H9 (cell line): ENCODE measurements around the gene WDR75. TPM values are rescaled to one million over a fixed set of nuclear protein-coding genes. Genes with fewer than 3 reads are reported as not detected.

Source experiments
- DNase-seq: peaks from one replicate; pipeline ENCODE4 v3.0.0-alpha.2; 2017
- H2AFZ ChIP-seq: one replicate; pipeline ENCODE4 v1.6.1; 2013; ENCODE audit warnings: mild to moderate bottlenecking, low read length, control low read depth, moderate library complexity
- H2AK5ac ChIP-seq: 2 replicates; pipeline ENCODE4 v1.6.1; 2013; ENCODE audit warnings: low read length, control low read depth, mixed read lengths; ENCODE audit not compliant: insufficient read length
- H2BK120ac ChIP-seq: one replicate; pipeline ENCODE4 v1.6.1; 2013; ENCODE audit warnings: low read depth, mild to moderate bottlenecking, low read length, control low read depth, inconsistent platforms; ENCODE audit not compliant: poor library complexity, severe bottlenecking
- H2BK12ac ChIP-seq: 2 replicates; pipeline ENCODE4 v1.6.1; 2013; ENCODE audit warnings: low read length, control low read depth, mixed read lengths, low read depth; ENCODE audit not compliant: insufficient read length
- H2BK15ac ChIP-seq: 2 replicates; pipeline ENCODE4 v1.6.1; 2013; ENCODE audit warnings: low read depth, low read length, control low read depth
- H2BK20ac ChIP-seq: one replicate; pipeline ENCODE4 v1.6.1; 2013; ENCODE audit warnings: low read depth, mild to moderate bottlenecking, low read length, control low read depth, inconsistent platforms; ENCODE audit not compliant: poor library complexity, severe bottlenecking
- H2BK5ac ChIP-seq: 2 replicates; pipeline ENCODE4 v1.6.1; 2013; ENCODE audit warnings: low read length, control low read depth, mixed read lengths; ENCODE audit not compliant: insufficient read length
- H3K14ac ChIP-seq: 2 replicates; pipeline ENCODE4 v1.6.1; 2013; ENCODE audit warnings: low read length, control low read depth; ENCODE audit not compliant: insufficient read depth
- H3K18ac ChIP-seq: 2 replicates; pipeline ENCODE4 v1.6.1; 2013; ENCODE audit warnings: low read depth, mild to moderate bottlenecking, mixed read lengths, low read length, control low read depth; ENCODE audit not compliant: insufficient read length
- H3K23ac ChIP-seq: 2 replicates; pipeline ENCODE4 v1.6.1; 2013; ENCODE audit warnings: low read length, control low read depth, mixed read lengths, low read depth; ENCODE audit not compliant: insufficient read length
- H3K23me2 ChIP-seq: 2 replicates; pipeline ENCODE4 v1.6.1; 2013; ENCODE audit warnings: low read depth, mild to moderate bottlenecking, mixed read lengths, low read length, control low read depth; ENCODE audit not compliant: insufficient read length, poor library complexity, severe bottlenecking
- H3K27ac ChIP-seq: 2 replicates; pipeline ENCODE4 v1.5.1; 2013; ENCODE audit warnings: low read length, control low read depth, mixed read lengths, low read depth; ENCODE audit not compliant: insufficient read length
- H3K27me3 ChIP-seq: 2 replicates; pipeline ENCODE4 v1.6.1; 2013; ENCODE audit warnings: low read length, control low read depth, inconsistent platforms; ENCODE audit not compliant: insufficient read depth
- H3K4ac ChIP-seq: 2 replicates; pipeline ENCODE4 v1.6.1; 2013; ENCODE audit warnings: low read depth, mild to moderate bottlenecking, control low read depth, inconsistent platforms, low read length, moderate library complexity
- H3K4me1 ChIP-seq: 2 replicates; pipeline ENCODE4 v1.6.1; 2013; ENCODE audit warnings: low read length, control low read depth, inconsistent platforms; ENCODE audit not compliant: insufficient read depth
- H3K4me2 ChIP-seq: 2 replicates; pipeline ENCODE4 v1.6.1; 2013; ENCODE audit warnings: low read length, control low read depth, mixed read lengths; ENCODE audit not compliant: insufficient read length, insufficient read depth
- H3K56ac ChIP-seq: 2 replicates; pipeline ENCODE4 v1.6.1; 2013; ENCODE audit warnings: low read depth, mild to moderate bottlenecking, mixed read lengths, low read length, control low read depth; ENCODE audit not compliant: insufficient read length
- H3K79me1 ChIP-seq: 2 replicates; pipeline ENCODE4 v1.6.1; 2013; ENCODE audit warnings: low read depth, mild to moderate bottlenecking, moderate library complexity, low read length, control low read depth, inconsistent platforms; ENCODE audit not compliant: insufficient read depth, poor library complexity, severe bottlenecking
- H3K79me2 ChIP-seq: 2 replicates; pipeline ENCODE4 v1.6.1; 2013; ENCODE audit warnings: low read length, control low read depth, inconsistent platforms; ENCODE audit not compliant: insufficient read depth
- H3K9ac ChIP-seq: 2 replicates; pipeline ENCODE4 v1.6.1; 2013; ENCODE audit warnings: low read length, control low read depth, mixed read lengths; ENCODE audit not compliant: insufficient read length; ENCODE audit errors: extremely low read depth
- H3K9me3 ChIP-seq: one replicate; pipeline ENCODE4 v1.6.1; 2013; ENCODE audit warnings: low read depth, low read length, inconsistent platforms; ENCODE audit not compliant: control insufficient read depth
- H3T11ph ChIP-seq: one replicate; pipeline ENCODE4 v1.6.1; 2013; ENCODE audit warnings: mild to moderate bottlenecking, low read length, control low read depth, inconsistent platforms
- H4K20me1 ChIP-seq: one replicate; pipeline ENCODE4 v1.6.1; 2013; ENCODE audit not compliant: control insufficient read depth, insufficient read length, insufficient read depth
- H4K5ac ChIP-seq: 2 replicates; pipeline ENCODE4 v1.6.1; 2013; ENCODE audit warnings: low read depth, mild to moderate bottlenecking, mixed read lengths, low read length, control low read depth; ENCODE audit not compliant: insufficient read length
- H4K8ac ChIP-seq: replicated peaks from 2 replicates; pipeline ENCODE4 v1.6.1; 2013; ENCODE audit warnings: low read length, control low read depth, mixed read lengths, low read depth; ENCODE audit not compliant: insufficient read length
- H4K91ac ChIP-seq: 2 replicates; pipeline ENCODE4 v1.6.1; 2013; ENCODE audit warnings: low read depth, mild to moderate bottlenecking, moderate library complexity, mixed read lengths, low read length, control low read depth; ENCODE audit not compliant: insufficient read length
- H3K27ac Mint-ChIP-seq, 3 experiments: 2 replicates in 2 of 3; 3 replicates in 1 of 3; pipeline ENCODE4 v1.8.0; 2020 to 2021; ENCODE audit warnings: mixed read lengths in 3 of 3, mild to moderate bottlenecking in 1 of 3, moderate library complexity in 1 of 3
- H3K27me3 Mint-ChIP-seq: 2 replicates; pipeline ENCODE4 v1.8.0; 2021; ENCODE audit warnings: low read depth, mild to moderate bottlenecking, moderate library complexity, mixed read lengths
- H3K36me3 Mint-ChIP-seq, 3 experiments: 2 replicates in 2 of 3; 3 replicates in 1 of 3; pipeline ENCODE4 v1.8.0; 2020 to 2021; ENCODE audit warnings: low read depth in 3 of 3, mixed read lengths in 3 of 3; ENCODE audit not compliant: insufficient read depth in 1 of 3
- H3K4me1 Mint-ChIP-seq, 2 experiments: 2 replicates each; pipeline ENCODE4 v1.8.0; 2020; ENCODE audit warnings: mixed read lengths in 2 of 2
- H3K4me3 Mint-ChIP-seq, 2 experiments: 2 replicates in 1 of 2; 3 replicates in 1 of 2; pipeline ENCODE4 v1.8.0; 2020 to 2021; ENCODE audit warnings: mild to moderate bottlenecking in 2 of 2, mixed read lengths in 2 of 2, moderate library complexity in 1 of 2
- H3K9me3 Mint-ChIP-seq, 2 experiments: 2 replicates in 1 of 2; 3 replicates in 1 of 2; pipeline ENCODE4 v1.8.0; 2020; ENCODE audit warnings: mild to moderate bottlenecking in 2 of 2, mixed read lengths in 2 of 2, moderate library complexity in 1 of 2
- WGBS: extraction: QIAGEN DNeasy Blood & Tissue Kit; methylation state at CpG from one replicate; pipeline ENCODE4 v1.1.7; 2013; ENCODE audit warnings: missing lambda C conversion rate, low lambda C conversion rate, mixed read lengths; ENCODE audit not compliant: insufficient read length; ENCODE audit errors: extremely low coverage; 5-methylcytosine and 5-hydroxymethylcytosine counted together
- total RNA-seq: library from RNA; stranded (reverse); gene quantifications from 2 replicates; pipeline ENCODE4 v1.2.1, GENCODE V29; 2021
- TF ChIP-seq, protein P1 (sequence below): fragments of 200-600 bp; sonication (generic); conservative IDR thresholded peaks from 3 replicates; pipeline ENCODE4 v1.8.0; 2021; ENCODE audit warnings: antibody characterized with exemption, mild to moderate bottlenecking

Gene WDR75
- total RNA-seq, 1 experiment from 2014 or later = 80.6 TPM

DNA sequence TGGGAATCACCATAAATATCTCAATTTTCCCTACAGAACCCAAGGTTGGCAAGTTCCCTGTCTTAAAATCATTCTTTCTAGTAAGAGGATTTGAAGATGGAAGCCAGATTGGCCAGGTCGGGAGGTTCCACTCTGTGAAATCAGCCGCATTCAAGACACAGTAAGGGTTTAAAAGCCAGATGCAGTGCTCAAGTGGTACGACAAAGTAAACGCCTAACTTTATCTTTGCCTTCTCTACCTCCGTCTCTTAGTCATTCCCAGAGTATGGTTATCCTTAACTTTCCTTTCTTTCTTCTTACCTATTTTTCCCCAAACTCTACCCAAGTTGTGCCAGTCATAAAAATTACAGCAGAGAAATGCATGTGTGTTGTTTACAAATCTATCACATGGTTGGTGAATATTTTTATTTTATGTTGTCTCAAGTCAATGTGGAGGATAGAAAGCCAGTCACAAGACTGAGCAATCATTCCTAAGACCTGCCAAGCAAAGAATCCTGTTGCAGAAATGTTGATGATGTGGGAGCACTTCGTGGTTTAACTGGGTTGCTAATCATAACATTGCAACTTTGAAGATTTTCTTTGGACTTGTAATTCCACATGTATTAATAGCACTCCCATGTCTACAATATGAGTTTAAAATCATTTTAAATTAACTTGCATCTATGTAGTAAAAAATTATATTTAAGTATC is 76.7 kb downstream of the WDR75 start:
- TF ChIP-seq, protein P1, sequence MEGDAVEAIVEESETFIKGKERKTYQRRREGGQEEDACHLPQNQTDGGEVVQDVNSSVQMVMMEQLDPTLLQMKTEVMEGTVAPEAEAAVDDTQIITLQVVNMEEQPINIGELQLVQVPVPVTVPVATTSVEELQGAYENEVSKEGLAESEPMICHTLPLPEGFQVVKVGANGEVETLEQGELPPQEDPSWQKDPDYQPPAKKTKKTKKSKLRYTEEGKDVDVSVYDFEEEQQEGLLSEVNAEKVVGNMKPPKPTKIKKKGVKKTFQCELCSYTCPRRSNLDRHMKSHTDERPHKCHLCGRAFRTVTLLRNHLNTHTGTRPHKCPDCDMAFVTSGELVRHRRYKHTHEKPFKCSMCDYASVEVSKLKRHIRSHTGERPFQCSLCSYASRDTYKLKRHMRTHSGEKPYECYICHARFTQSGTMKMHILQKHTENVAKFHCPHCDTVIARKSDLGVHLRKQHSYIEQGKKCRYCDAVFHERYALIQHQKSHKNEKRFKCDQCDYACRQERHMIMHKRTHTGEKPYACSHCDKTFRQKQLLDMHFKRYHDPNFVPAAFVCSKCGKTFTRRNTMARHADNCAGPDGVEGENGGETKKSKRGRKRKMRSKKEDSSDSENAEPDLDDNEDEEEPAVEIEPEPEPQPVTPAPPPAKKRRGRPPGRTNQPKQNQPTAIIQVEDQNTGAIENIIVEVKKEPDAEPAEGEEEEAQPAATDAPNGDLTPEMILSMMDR = no peak
- Mint-ChIP-seq H3K4me1 (peaks cover 0 to 4% of the 10 kb centered on the region in 2 experiments; a peak in 2 of 4 replicates), H3K4me3 (no peak overlapping the region), H3K36me3 (no peaks in the 10 kb centered on the region), H3K9me3 (no peaks in the 10 kb centered on the region), H3K27me3 (peaks cover 4% of the 10 kb centered on the region; the same call in 1 of the 2 replicates), H3K27ac (no peak overlapping the region)
- H4K20me1 ChIP-seq = no peaks in the 10 kb centered on the region
- no peak overlapping the region for H3K14ac ChIP-seq
- no peaks in the 10 kb centered on the region for H3K27me3 ChIP-seq
- H2BK5ac ChIP-seq = no peak overlapping the region
- no peaks in the 10 kb centered on the region for H3K79me1 ChIP-seq
- no peak overlapping the region for H2BK20ac ChIP-seq
- no peak overlapping the region for H2BK12ac ChIP-seq
- H2BK120ac ChIP-seq = no peak overlapping the region
- no peak overlapping the region for H3K4ac ChIP-seq
- H3K18ac ChIP-seq = no peak overlapping the region
- peak overlapping the region; percentile 17 for H2AFZ ChIP-seq
- H3K56ac ChIP-seq = no peak overlapping the region
- H3K79me2 ChIP-seq = no peaks in the 10 kb centered on the region
- H3K4me2 ChIP-seq = no peak overlapping the region
- no peak overlapping the region for H3T11ph ChIP-seq
- H3K23ac ChIP-seq = no peak overlapping the region
- H4K8ac ChIP-seq = no peak overlapping the region
- H4K5ac ChIP-seq = no peak overlapping the region
- H4K91ac ChIP-seq = no peak overlapping the region
- H3K9ac ChIP-seq = no peak overlapping the region
- H2AK5ac ChIP-seq = no peak overlapping the region
- H3K27ac ChIP-seq = no peak overlapping the region
- H3K4me1 ChIP-seq = no peaks in the 10 kb centered on the region
- no CpG with 5 or more reads among the region's 6 CpGs for WGBS
- H3K9me3 ChIP-seq = no peaks in the 10 kb centered on the region
- no peaks in the 10 kb centered on the region for H3K23me2 ChIP-seq
- DNase-seq = no peak
- H2BK15ac ChIP-seq = no peak overlapping the region
